CD4-positive, alpha-beta T cell treated with Interleukin-15 for 1 hour (primary cell): ENCODE data around the gene HRH2.
"Not testable (repeated sequence)": the region's sequence is repeated elsewhere in the genome, so short reads cannot be mapped to it uniquely, and the experiment has no call there.

Experiments used
- DNase-seq: peaks from one replicate; pipeline ENCODE4 v3.0.0-alpha.2; 2020

Gene HRH2

DNA sequence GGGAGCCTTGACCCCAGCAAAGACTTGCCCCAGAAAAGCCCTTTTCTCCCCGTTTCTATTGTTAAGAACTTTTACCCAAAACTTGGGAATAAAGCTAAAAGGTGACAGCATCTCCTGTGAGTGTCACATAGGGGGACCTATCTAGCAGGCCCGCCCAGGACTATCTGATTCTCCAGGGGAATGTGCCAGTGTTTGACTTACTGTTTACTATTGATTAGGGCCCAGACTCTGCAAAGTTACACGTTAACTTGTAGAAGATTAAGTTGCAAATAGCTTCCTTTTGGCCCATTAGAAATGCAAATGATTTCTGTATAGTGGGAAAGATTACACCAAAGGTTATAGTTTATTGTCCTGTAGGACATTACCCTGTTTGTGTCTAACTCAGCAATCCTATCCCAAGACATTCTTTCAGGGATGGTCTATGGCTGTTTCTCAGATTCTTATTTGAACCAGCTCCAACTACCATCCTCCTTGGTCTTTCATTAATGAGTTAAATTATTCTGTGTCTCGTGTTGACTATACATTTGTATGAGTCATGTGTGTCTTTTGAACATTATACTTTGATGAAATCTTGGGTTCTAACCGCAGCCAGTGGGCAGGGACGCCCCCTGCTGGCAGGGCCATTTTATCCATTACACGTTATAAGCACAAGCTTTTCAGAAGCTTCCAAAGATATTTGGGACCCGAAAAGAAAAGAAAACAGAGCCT is 60.7 kb downstream of the HRH2 start:
- DNase-seq = peak; percentile 37

- not testable (repeated sequence) for DNase-seq
Observed at GRCh38 chr5:175719109-175719432, 61.2 kb downstream of the HRH2 start.

DNA sequence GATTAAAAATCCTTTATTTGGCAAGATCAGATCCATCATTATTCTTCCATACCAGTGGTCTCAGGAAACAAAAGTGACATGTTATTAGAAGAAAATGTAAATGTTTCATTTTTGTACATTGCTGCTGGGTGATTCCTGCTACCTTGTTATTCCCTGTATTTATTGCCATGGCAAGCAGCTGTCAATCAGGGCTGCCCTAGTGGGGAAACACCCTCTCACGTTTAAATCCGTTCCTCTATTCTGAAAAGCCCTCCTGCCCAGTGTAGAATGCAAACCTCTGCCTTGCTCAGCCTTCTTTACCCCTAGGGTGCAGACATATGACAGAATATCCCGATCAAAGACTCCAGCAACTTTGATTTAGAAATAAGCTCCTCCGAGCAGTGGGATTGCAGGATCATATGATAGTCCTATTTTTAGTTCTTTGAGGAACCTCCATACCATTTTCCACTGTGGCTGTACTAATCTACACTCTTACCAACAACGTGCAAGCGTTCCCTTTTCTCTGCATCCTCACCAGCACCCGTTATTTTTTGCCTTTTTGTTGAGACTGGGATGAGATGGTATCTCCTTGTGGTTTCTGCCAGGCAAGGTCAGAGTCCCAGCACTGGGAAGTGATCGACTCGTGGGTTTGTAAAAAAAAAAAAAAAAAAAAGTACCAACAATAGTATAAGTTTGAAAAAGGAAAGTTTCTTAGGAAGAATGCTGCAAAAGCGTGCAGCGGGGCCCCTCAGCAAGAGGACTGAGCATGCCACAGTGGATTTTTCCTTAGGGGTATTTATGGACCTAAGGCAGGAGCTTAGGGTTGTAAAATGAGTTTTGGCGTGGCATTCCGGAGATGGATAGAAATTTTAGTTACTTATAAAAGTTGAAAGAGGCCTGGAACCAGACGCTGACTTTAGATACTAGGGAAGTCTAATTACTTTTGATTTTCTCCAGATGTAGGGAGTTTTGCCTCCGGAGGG is 66.7 kb downstream of the HRH2 start:
- DNase-seq = no peak

- DNase-seq = no peak
Observed at GRCh38 chr5:175728316-175728715, 70.4 kb downstream of the HRH2 start.

GRCh38 chr5:175728885-175729828 is 71.3 kb downstream of the HRH2 start:
- DNase-seq = no peak

DNA sequence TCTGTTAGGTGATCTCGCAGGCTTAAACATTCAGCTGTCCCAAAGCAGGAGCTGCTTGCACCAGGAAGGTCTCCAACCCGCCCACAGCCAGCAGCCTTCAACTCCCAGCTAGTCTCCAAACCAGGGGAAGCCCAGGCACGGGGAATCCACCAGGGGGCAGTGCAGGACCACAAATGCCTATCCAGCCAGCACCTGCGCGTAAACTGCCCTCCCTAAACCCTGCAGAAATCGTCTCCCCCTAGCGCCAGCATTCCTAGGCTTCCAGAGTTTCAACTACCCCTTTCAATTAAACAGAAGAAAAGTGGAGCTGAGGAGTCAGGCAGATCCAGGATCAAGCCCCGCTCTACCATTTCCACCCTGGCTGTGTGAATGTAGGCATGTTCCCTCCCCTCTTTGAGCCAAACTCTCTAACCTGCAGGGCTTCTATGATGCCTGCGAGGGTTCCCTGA is 72.0 kb downstream of the HRH2 start:
- DNase-seq = peak; percentile 84

GRCh38 chr5:175731172-175731571 is 73.3 kb downstream of the HRH2 start:
- DNase-seq = no peak

- no peak for DNase-seq
Observed at GRCh38 chr5:175731756-175732465, 74.0 kb downstream of the HRH2 start.

DNA sequence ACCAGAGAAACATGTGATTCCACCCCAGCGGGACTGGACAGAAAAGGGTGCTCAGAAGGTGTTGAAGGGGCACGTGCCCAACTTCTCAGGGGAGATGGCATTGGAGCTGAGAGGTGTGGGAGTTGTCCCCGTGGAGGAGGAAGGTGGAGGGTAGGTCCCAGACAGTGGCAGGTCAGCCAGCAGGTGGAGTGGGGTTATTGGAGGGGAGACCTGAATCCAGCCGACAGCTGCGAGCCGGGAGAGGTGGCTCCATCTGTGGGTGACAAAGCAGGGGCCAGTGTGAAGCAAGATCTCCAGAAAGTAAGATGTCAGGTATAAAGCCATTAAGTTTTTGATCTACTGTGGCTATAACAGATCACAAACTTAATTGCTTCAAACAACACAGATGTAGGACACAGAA is 75.1 kb downstream of the HRH2 start:
- DNase-seq = no peak

DNA sequence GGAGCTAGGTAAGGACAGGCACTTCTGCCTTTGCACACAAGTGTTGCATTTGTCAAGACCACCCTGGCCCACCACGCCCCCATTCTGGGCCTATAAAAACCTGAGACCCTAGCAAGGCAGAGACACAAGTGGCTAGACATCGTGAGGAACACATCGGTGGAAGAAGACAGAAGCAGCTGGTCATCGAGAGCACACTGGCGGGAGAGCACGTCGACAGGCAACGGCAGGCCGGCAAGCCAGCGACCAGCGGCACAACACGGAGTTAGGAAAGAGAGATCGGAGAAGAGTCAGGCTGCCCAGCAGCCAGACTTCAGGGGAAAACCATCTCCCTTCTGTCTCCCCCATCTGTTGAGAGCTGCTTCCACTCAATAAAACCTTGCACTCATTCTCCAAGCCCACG is 76.1 kb downstream of the HRH2 start:
- no peak for DNase-seq

- no peak for DNase-seq
Observed at GRCh38 chr5:175734501-175734900, 76.6 kb downstream of the HRH2 start.

- DNase-seq = no peak
Observed at GRCh38 chr5:175735701-175736100, 77.8 kb downstream of the HRH2 start.

DNA sequence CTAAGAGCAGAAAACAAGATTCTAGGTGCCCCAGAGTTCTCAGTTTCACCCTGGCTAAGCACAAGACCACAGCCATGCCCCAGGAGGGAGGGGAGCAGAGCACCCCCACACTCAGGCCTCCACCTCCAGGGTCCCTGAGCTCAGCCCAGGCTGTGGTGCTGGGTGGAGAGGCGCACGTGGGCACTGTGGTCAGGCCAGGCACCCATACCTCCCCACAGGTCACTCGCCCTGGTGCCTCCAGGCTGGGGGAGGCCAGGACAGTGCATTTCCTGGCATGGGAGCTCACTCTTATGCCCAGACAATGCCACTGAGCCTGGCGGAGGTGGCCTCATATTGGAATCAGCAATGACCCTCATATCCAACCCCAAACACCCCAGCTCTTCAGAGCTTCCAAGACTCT is 78.8 kb downstream of the HRH2 start:
- no peak for DNase-seq

DNA sequence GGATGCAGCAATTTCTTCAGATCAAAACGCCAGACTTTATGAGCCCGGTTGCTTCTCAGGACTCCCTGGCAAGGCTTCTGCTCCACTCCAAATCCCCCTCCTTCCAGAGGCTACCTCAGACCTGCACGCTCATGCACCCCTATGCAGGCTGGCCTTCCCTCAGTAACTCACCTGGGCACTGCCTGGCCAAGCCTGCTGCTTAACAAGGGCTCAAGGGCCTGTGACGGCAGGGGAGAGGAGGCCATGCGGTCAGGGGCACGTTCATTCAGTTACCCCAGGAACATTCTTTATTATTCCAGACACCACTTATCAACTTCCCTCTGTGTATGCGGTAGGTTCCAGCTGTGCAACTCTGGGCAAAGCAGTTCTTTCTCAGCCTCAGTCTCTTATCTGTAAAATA is 79.6 kb downstream of the HRH2 start:
- DNase-seq = no peak

DNA sequence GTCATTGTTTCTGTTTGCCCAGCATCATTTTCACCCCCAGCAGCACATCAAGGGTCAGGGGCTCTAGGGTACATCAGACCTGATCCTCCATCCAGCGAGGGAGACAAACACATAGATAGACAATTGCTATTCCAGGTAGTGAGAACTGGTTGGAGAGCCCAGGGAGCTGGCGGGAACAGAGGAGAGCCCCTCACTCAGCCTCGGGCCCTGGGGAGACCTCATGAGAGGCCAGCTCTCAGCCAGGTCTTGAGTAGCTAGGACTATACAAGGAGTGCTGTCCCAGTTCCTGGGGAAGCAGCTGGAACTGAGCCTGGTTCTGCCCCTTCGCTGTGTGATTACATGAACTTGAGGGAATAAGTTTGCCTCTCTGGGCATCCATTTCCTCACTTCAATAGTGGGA is 80.3 kb downstream of the HRH2 start:
- no peak for DNase-seq

- no peak for DNase-seq
Observed at GRCh38 chr5:175738602-175739133, 80.8 kb downstream of the HRH2 start.

GRCh38 chr5:175740014-175740413 is 82.1 kb downstream of the HRH2 start:
- no peak for DNase-seq

GRCh38 chr5:175741556-175741955 is 83.7 kb downstream of the HRH2 start:
- DNase-seq = no peak

GRCh38 chr5:175742290-175742994 is 84.6 kb downstream of the HRH2 start:
- DNase-seq = no peak

- DNase-seq = no peak
Observed at GRCh38 chr5:175743676-175744210, 85.9 kb downstream of the HRH2 start.

DNA sequence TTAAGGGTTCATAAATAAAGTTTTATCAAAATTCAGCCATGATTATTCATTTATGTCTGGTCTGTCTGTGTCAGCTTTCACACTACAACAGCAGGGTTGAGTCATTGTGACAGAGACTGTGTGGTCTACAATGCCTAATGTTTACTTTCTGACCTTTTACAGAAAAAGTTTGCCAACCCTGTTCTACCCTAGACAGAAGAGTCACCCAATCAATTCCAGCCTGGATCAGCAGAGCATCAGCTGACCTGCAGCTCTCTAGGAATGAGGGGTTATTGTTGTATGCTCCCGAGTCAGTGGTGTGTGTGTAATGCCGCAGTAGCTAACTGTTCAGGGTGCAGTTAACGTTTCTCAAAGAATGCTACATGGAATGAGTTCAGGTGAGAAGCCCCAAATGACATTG is 87.3 kb downstream of the HRH2 start:
- no peak for DNase-seq
